ENCODE results near the gene ALKBH6.

ALKBH6 gene

DNA sequence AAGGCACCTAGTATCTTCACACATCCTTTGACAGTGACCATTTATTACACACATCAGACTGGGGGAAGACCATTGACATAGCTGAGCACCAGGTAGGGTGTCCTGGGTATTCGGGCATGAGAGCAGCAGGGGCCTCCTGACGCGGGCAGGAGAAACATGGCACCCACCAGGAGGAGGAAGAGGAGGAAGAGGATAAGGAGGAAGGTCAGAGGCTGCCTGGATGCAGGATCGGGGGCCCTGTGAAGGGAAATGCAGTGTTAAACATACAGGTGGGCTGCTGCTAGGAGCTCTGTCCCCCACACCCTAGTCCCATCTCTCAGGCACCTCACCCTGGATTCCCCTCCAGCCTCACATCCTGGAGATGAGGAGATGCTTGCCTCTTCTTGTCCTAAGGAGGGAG is 10.7 kb downstream of the ALKBH6 start:
- Mint-ChIP-seq H3K4me1 (peaks cover 10% of the 10 kb centered on the region), H3K27me3 (ENCODE audit: low read depth, poor library complexity) (no peaks in the 10 kb centered on the region), H3K27ac (no peak overlapping the region), H3K9me3 (no peaks in the 10 kb centered on the region), H3K36me3 (ENCODE audit: low read depth) (peaks cover 25% of the 10 kb centered on the region), H3K4me3 (no peak overlapping the region)
- DNase-seq: no peak
- TF ChIP-seq, protein P1, sequence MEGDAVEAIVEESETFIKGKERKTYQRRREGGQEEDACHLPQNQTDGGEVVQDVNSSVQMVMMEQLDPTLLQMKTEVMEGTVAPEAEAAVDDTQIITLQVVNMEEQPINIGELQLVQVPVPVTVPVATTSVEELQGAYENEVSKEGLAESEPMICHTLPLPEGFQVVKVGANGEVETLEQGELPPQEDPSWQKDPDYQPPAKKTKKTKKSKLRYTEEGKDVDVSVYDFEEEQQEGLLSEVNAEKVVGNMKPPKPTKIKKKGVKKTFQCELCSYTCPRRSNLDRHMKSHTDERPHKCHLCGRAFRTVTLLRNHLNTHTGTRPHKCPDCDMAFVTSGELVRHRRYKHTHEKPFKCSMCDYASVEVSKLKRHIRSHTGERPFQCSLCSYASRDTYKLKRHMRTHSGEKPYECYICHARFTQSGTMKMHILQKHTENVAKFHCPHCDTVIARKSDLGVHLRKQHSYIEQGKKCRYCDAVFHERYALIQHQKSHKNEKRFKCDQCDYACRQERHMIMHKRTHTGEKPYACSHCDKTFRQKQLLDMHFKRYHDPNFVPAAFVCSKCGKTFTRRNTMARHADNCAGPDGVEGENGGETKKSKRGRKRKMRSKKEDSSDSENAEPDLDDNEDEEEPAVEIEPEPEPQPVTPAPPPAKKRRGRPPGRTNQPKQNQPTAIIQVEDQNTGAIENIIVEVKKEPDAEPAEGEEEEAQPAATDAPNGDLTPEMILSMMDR (IDR thresholded peaks at IDR 0.05): no peak

DNA sequence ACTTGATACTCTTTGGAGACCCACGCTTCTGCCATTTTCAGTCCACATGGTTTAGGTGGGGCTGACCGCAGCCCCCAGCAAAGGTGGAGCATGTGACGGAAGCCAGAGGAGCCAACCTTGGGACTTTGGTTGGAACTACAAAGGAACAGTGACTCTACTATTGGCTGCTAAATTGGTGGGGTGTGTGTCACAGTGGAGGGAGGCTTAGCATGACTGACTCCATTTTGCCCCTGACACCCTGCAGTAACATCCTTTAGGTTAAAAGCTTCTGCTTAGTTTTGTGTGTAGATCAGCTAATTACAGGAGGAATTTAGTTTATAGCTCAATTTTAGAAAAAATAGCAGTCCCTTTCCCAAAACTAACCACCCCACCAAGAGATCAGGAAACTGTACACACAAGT is 12.4 kb downstream of the ALKBH6 start:
- Mint-ChIP-seq H3K27ac (no peak overlapping the region), H3K4me1 (peaks cover 12% of the 10 kb centered on the region), H3K4me3 (no peak overlapping the region), H3K9me3 (no peaks in the 10 kb centered on the region), H3K27me3 (ENCODE audit: low read depth, poor library complexity) (no peaks in the 10 kb centered on the region), H3K36me3 (ENCODE audit: low read depth) (peaks cover 33% of the 10 kb centered on the region)
- TF ChIP-seq, protein P1 (IDR thresholded peaks at IDR 0.05): no peak
- no peak for DNase-seq

DNA sequence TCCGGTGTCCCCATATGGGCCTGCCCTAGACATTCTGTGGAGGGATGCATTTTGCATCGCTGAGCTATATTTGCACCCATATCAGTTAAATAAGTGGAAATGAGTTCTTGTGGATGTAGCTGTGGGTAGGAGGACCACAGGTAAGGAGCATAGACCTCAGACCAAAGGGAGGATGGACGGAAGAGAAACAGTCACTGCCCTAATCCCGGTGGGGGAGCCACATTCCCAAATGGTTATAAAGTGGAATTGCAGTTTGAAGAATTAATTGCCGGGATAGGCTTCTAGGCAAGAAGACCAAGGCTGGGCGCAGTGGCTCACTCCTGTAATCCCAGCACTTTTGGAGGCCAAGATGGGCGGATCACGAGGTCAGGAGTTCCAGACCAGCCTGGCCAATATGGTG is 17.2 kb downstream of the ALKBH6 start:
- no peak for DNase-seq
- no peak overlapping the region for H3K27ac Mint-ChIP-seq
- H3K4me1 Mint-ChIP-seq: peaks cover 23% of the 10 kb centered on the region
- H3K27me3 Mint-ChIP-seq (ENCODE audit: low read depth, poor library complexity): peaks cover 13% of the 10 kb centered on the region
- TF ChIP-seq, protein P1 (IDR thresholded peaks at IDR 0.05): no peak
- no peak overlapping the region for H3K4me3 Mint-ChIP-seq
- H3K36me3 Mint-ChIP-seq (ENCODE audit: low read depth): peaks cover 14% of the 10 kb centered on the region
- H3K9me3 Mint-ChIP-seq: no peaks in the 10 kb centered on the region

DNA sequence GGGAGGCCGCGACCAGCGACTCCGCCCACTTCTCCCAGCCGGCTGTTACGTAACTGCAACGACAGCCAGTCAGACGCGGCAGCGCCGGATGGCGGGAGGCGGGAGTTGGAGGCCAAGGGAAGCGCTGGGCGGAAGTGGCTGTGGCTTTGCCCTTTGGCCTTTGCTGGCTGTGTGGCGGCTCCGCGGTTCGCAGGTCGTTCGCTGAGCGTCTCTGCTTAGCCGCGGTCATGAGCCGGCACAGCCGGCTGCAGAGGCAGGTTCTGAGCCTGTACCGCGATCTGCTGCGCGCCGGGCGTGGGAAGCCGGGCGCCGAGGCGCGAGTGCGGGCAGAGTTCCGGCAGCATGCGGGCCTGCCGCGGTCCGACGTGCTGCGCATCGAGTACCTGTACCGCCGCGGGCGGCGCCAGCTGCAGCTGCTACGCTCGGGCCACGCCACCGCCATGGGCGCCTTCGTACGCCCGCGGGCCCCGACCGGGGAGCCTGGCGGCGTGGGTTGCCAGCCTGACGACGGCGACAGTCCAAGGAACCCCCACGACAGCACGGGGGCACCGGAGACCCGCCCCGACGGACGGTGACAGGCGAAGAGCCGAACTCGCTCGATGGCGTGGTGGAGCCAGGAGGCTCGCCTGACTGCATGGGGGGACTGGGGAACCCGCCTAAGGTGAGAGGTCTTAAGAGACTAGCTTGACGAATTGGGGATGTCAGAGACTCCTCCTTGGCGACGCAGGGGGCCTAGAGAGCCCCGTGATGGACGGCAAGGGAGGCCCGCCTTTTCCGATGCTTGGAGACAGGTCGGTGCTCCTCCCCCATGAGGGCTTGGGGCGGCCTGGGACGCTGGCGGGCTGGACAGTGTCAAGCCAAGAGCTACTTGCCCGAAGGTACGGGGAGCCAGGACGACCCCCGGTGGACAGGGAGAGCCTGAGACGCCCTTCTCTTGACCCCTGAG is 18.7 kb downstream of the ALKBH6 start, which contains the start of gene SDHAF1:
Gene SDHAF1, plus strand, starts transcription at position 141 of the 946 bp plus-strand sequence. Its CDS starts 87 bp downstream, at position 228.
- peak; percentile 96 for DNase-seq
- H3K36me3 Mint-ChIP-seq (ENCODE audit: low read depth): peaks cover 11% of the 10 kb centered on the region
- peaks cover 26% of the 10 kb centered on the region for H3K27me3 Mint-ChIP-seq (ENCODE audit: low read depth, poor library complexity)
- TF ChIP-seq, protein P1 (IDR thresholded peaks at IDR 0.05): no peak
- H3K4me3 Mint-ChIP-seq: peak within 1 kb of the TSS; percentile 87
- peak within 1 kb of the TSS; percentile 89 for H3K27ac Mint-ChIP-seq
- peaks cover 23% of the 10 kb centered on the region for H3K4me1 Mint-ChIP-seq
- H3K9me3 Mint-ChIP-seq: no peaks in the 10 kb centered on the region

DNA sequence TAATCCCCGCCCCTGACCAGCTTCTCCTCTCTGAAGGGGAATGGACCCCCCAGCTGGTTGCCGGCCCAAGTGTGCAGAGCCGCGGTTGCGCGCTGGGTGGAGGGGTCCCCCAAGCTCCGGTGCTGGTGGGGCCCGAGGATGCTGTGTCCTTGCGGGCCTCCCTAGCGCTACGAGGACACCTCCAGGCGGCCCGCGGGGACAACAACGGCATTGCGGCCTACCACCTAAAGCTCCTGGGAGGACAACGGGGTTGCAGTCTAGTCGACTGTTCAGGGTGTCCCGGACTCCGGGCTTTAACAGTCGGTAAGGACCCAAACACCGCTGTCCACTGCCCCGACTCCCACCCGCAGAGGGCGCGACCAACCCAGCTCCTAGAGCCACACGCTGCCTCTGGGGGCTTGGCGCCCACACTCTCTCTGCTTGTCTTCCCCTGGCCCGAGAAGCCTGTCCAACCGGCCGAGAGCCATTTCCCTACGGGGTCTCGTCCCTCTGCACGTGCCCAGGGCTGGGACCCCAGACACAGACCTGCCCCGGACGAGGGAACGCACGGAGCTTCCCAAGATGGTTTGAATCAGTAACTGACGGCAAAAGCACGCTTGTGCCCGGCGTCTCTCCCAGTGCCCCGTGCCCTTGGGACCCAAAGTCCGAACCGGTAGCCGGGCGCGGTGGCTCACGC is 20.0 kb downstream of the ALKBH6 start:
- no peak overlapping the region for H3K27ac Mint-ChIP-seq
- H3K9me3 Mint-ChIP-seq: no peaks in the 10 kb centered on the region
- DNase-seq: no peak
- TF ChIP-seq, protein P1 (IDR thresholded peaks at IDR 0.05): no peak
- H3K4me3 Mint-ChIP-seq: peak overlapping the region; percentile 11
- H3K4me1 Mint-ChIP-seq: peaks cover 23% of the 10 kb centered on the region
- H3K27me3 Mint-ChIP-seq (ENCODE audit: low read depth, poor library complexity): peaks cover 39% of the 10 kb centered on the region
- H3K36me3 Mint-ChIP-seq (ENCODE audit: low read depth): peaks cover 11% of the 10 kb centered on the region

All from nephron progenitor cell (in vitro differentiated cells).